Renal cortex interstitium (tissue), 11 donors: ENCODE results near the gene AMN1. TPM values are rescaled to one million over a fixed set of nuclear protein-coding genes. Genes with fewer than 3 reads are reported as not detected.

ENCODE experiments used
- DNase-seq, 11 donors: peaks; one replicate each; pipeline ENCODE4 v3.0.0-alpha.2; 2013; ENCODE audit warnings: low read depth in 9 of 11, low spot score in 4 of 11; ENCODE audit errors: extremely low read depth in 1 of 11
- polyA plus RNA-seq, 3 donors: library from polyadenylated mRNA; unstranded; fragments of 120-200 nt; gene quantifications; one replicate each; pipeline ENCODE4 v1.2.1, GENCODE V29; 2013; ENCODE audit not compliant: insufficient read length in 3 of 3

Gene AMN1
- polyA plus RNA-seq, 3 donors, result 20.5 to 22.8 (median 21.5) TPM

- no peak for DNase-seq
Measured at GRCh38 chr12:31651893-31652521, 76.8 kb downstream of the AMN1 start.

GRCh38 chr12:31650918-31651317 is 77.9 kb downstream of the AMN1 start:
- peak in 1 of 11 donors; percentile 15 for DNase-seq

GRCh38 chr12:31647086-31647491 is 81.7 kb downstream of the AMN1 start:
- peak in 3 of 11 donors; percentile 43 to 67 (median 47) for DNase-seq

- peak in 2 of 11 donors; percentile 15 to 56 for DNase-seq
Measured at GRCh38 chr12:31645924-31646323, 82.9 kb downstream of the AMN1 start.

- DNase-seq, result no peak
Measured at GRCh38 chr12:31644536-31644935, 84.3 kb downstream of the AMN1 start.

- DNase-seq, result no peak
Measured at GRCh38 chr12:31641509-31642090, 87.2 kb downstream of the AMN1 start.

- no peak for DNase-seq
Measured at GRCh38 chr12:31634620-31635019, 94.2 kb downstream of the AMN1 start.

- DNase-seq, result no peak
Measured at GRCh38 chr12:31633464-31633863, 95.4 kb downstream of the AMN1 start.

- no peak for DNase-seq
Measured at GRCh38 chr12:31631809-31632208, 97.0 kb downstream of the AMN1 start.

- DNase-seq, result no peak
Measured at GRCh38 chr12:31631023-31631724, 97.6 kb downstream of the AMN1 start.

- DNase-seq, result peak in 7 of 11 donors; percentile 49 to 87 (median 77)
Measured at GRCh38 chr12:31629756-31630732, 98.8 kb downstream of the AMN1 start.

- no peak for DNase-seq
Measured at GRCh38 chr12:31627456-31628054, 101.3 kb downstream of the AMN1 start.

GRCh38 chr12:31626270-31626995 is 102.4 kb downstream of the AMN1 start:
- DNase-seq, result no peak

GRCh38 chr12:31622038-31622437 is 106.8 kb downstream of the AMN1 start:
- no peak for DNase-seq
